ENCODE results near the gene TNIK. TPM values are rescaled to one million over a fixed set of nuclear protein-coding genes. Genes with fewer than 3 reads are reported as not detected.

The TNIK gene
- polyA plus RNA-seq, 1 of the 3 experiments (the other 2 are of a cell fraction): 19.4 TPM

DNA sequence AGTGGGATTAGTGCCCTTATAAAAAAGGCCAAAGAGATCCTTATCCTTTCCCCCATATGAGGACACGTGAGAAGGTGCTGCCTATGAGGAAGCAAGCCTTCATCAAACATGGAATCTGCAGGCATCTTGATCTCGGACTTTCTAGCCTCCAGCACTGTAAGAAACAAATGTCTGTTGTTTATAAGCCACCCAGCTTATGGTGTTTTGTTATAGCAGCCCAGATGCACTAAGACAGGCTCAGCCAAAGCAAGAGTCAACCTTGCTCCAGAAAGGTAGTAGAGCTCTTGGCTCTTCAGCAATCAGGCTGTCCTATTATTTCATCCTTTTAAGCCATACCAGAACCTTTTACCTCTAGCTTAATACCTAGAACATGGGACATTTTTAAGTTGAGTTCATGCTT lies 12.3 kb upstream of the TNIK start:
- no peak overlapping the region for H3K9ac ChIP-seq
- H3K27me3 ChIP-seq (ENCODE audit: insufficient read depth): no peaks in the 10 kb centered on the region
- ChIA-PET CTCF (interaction anchor here (0.9 to 1.3 kb wide), 2 partner anchors 12 to 423 kb away, joined by 3 to 5 read pairs; partner anchors contain the start of gene TNIK), POLR2A (no interaction called here)
- no peak overlapping the region for H3K4me3 ChIP-seq (ENCODE audit: low read depth in 2 of 2, low read length in 1 of 2)
- H3K79me2 ChIP-seq (ENCODE audit: insufficient read depth): no peaks in the 10 kb centered on the region; the same call in 1 of the 2 replicates
- no peaks in the 10 kb centered on the region for H3K9me3 ChIP-seq
- H3K9me2 ChIP-seq: no peaks in the 10 kb centered on the region
- no peak for TF ChIP-seq GATA2 (CRISPR knock-in tag; IDR thresholded peaks at IDR 0.05)
- TF ChIP-seq SMC3 (IDR thresholded peaks at IDR 0.05; ENCODE audit: low read depth, low read length): no peak
- no peaks in the 10 kb centered on the region for H3F3A ChIP-seq (replicated peaks; ENCODE audit: insufficient read depth)
- no peak overlapping the region for H3K27ac ChIP-seq (ENCODE audit: low read depth in 2 of 2, low read length in 1 of 2)
- no peak overlapping the region for H2AFZ ChIP-seq (ENCODE audit: low read depth)
- H4K20me1 ChIP-seq (ENCODE audit: insufficient read depth): no peaks in the 10 kb centered on the region
- 68% methylated on average over 2 of the region's 2 CpGs for WGBS (ENCODE audit: low lambda C conversion rate)
- no peaks in the 10 kb centered on the region for H3K36me3 ChIP-seq (replicated peaks in 1 of 2; ENCODE audit: control insufficient read depth in 1 of 2, insufficient read depth in 2 of 2, low read length in 1 of 2)
- no peak overlapping the region for H3K4me2 ChIP-seq
- no peak for DNase-seq
- no peaks in the 10 kb centered on the region for H3K4me1 ChIP-seq (ENCODE audit: control insufficient read depth in 1 of 2, insufficient read depth in 2 of 2, low read depth in 1 of 2, low read length in 1 of 2)

DNA sequence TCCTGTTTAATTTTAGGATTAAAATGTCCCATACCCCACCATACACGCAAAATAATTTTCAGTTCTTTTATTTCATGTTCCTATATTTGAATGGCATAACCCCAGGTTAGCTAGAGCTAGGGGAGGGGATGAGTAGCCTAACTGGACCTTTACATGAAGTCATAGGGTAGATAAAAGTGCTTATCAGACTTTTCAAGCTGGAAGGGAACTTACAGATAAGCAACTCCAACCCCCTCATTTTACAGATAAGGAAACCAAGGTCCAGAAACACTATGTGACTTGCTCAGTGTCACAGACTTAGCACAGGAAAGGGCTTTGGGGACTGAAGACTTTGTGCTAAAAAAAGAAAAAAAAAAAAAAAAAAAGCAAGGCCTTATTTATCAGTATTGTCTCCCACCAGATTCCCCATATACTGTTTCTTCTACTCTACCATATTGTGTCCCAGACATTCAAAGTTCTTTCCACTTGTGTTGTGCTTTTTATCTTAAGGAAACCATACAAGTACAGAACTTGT lies 10.6 kb upstream of the TNIK start:
- 90% methylated on average over 1 of the region's 1 CpG for WGBS (ENCODE audit: low lambda C conversion rate)

DNA sequence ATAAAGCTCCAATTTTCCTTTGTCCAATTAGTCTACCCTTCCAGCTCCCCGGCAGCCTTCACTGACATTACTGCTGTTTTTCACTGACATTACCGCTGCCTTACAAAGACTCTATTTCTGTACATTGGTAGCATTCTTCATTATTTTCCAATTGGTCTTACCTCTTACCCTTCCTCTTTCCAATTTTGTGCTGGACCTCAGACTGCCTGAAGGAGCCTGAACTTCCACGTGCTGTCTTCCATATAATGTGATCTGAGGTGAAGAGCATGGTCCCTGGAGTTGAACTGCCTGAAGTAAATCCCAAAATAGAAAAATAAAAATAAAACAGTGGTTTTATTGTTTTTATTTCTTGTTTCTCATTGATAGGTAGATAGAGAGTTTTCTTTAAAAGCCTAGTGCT lies 9.2 kb upstream of the TNIK start:
- no peak overlapping the region for H3K4me3 ChIP-seq (ENCODE audit: low read depth in 2 of 2, low read length in 1 of 2)
- no peak overlapping the region for H3K9ac ChIP-seq
- no peak for DNase-seq
- no peak overlapping the region for H3K4me2 ChIP-seq
- no peaks in the 10 kb centered on the region for H3K27me3 ChIP-seq (ENCODE audit: insufficient read depth)
- CTCF ChIA-PET: interaction anchor here (1.2 to 2.0 kb wide), 2 partner anchors 8 to 9 kb away, joined by 4 to 9 read pairs; partner anchors contain the start of gene TNIK
- H3K4me1 ChIP-seq (ENCODE audit: control insufficient read depth in 1 of 2, insufficient read depth in 2 of 2, low read depth in 1 of 2, low read length in 1 of 2): no peaks in the 10 kb centered on the region
- H3F3A ChIP-seq (replicated peaks; ENCODE audit: insufficient read depth): no peaks in the 10 kb centered on the region
- no peaks in the 10 kb centered on the region for H3K79me2 ChIP-seq (ENCODE audit: insufficient read depth)
- H3K9me2 ChIP-seq: no peaks in the 10 kb centered on the region
- H3K27ac ChIP-seq (ENCODE audit: low read depth in 2 of 2, low read length in 1 of 2): no peak overlapping the region
- 0 out of 2 replicates have a peak overlapping the region, but pooled peaks have one; percentile 22 for H2AFZ ChIP-seq (ENCODE audit: low read depth)
- WGBS (ENCODE audit: low lambda C conversion rate): 94% methylated on average over 3 of the region's 3 CpGs
- H4K20me1 ChIP-seq (ENCODE audit: insufficient read depth): no peaks in the 10 kb centered on the region
- no peaks in the 10 kb centered on the region for H3K36me3 ChIP-seq (replicated peaks in 1 of 2; ENCODE audit: control insufficient read depth in 1 of 2, insufficient read depth in 2 of 2, low read length in 1 of 2)
- H3K9me3 ChIP-seq: no peaks in the 10 kb centered on the region
- POLR2A ChIA-PET: no interaction called here
- TF ChIP-seq NFIC (IDR thresholded peaks at IDR 0.05; ENCODE audit: borderline replicate concordance) (no peak), RAD21 (IDR thresholded peaks at IDR 0.05; ENCODE audit: low read length) (no peak), SMC3 (IDR thresholded peaks at IDR 0.05; ENCODE audit: low read depth, low read length) (no peak), POLR2AphosphoS5 (IDR thresholded peaks at IDR 0.05; ENCODE audit: low read depth, low read length) (no peak), TCF12 (IDR thresholded peaks at IDR 0.05) (no peak), YY1 (IDR thresholded peaks at IDR 0.05; ENCODE audit: low read depth) (no peak), GABPA (IDR thresholded peaks at IDR 0.05; ENCODE audit: low read depth) (no peak), FOXJ3 (CRISPR knock-in tag; IDR thresholded peaks at IDR 0.05) (no peak)
- TF ChIP-seq, protein P1, sequence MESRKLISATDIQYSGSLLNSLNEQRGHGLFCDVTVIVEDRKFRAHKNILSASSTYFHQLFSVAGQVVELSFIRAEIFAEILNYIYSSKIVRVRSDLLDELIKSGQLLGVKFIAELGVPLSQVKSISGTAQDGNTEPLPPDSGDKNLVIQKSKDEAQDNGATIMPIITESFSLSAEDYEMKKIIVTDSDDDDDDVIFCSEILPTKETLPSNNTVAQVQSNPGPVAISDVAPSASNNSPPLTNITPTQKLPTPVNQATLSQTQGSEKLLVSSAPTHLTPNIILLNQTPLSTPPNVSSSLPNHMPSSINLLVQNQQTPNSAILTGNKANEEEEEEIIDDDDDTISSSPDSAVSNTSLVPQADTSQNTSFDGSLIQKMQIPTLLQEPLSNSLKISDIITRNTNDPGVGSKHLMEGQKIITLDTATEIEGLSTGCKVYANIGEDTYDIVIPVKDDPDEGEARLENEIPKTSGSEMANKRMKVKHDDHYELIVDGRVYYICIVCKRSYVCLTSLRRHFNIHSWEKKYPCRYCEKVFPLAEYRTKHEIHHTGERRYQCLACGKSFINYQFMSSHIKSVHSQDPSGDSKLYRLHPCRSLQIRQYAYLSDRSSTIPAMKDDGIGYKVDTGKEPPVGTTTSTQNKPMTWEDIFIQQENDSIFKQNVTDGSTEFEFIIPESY (IDR thresholded peaks at IDR 0.05; ENCODE audit: borderline replicate concordance, low read depth): no peak
- TF ChIP-seq, protein P2, sequence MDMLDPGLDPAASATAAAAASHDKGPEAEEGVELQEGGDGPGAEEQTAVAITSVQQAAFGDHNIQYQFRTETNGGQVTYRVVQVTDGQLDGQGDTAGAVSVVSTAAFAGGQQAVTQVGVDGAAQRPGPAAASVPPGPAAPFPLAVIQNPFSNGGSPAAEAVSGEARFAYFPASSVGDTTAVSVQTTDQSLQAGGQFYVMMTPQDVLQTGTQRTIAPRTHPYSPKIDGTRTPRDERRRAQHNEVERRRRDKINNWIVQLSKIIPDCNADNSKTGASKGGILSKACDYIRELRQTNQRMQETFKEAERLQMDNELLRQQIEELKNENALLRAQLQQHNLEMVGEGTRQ (IDR thresholded peaks at IDR 0.05; ENCODE audit: borderline replicate concordance, low read depth, low read length): no peak
- TF ChIP-seq, protein P3, sequence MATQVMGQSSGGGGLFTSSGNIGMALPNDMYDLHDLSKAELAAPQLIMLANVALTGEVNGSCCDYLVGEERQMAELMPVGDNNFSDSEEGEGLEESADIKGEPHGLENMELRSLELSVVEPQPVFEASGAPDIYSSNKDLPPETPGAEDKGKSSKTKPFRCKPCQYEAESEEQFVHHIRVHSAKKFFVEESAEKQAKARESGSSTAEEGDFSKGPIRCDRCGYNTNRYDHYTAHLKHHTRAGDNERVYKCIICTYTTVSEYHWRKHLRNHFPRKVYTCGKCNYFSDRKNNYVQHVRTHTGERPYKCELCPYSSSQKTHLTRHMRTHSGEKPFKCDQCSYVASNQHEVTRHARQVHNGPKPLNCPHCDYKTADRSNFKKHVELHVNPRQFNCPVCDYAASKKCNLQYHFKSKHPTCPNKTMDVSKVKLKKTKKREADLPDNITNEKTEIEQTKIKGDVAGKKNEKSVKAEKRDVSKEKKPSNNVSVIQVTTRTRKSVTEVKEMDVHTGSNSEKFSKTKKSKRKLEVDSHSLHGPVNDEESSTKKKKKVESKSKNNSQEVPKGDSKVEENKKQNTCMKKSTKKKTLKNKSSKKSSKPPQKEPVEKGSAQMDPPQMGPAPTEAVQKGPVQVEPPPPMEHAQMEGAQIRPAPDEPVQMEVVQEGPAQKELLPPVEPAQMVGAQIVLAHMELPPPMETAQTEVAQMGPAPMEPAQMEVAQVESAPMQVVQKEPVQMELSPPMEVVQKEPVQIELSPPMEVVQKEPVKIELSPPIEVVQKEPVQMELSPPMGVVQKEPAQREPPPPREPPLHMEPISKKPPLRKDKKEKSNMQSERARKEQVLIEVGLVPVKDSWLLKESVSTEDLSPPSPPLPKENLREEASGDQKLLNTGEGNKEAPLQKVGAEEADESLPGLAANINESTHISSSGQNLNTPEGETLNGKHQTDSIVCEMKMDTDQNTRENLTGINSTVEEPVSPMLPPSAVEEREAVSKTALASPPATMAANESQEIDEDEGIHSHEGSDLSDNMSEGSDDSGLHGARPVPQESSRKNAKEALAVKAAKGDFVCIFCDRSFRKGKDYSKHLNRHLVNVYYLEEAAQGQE (IDR thresholded peaks at IDR 0.05; ENCODE audit: low read depth, low read length): no peak

More for the DNA sequence above, 10.6 kb upstream of the TNIK start:
- Histone ChIP-seq H3K9me2 (no peaks in the 10 kb centered on the region), H3K4me2 (no peak overlapping the region), H3K9ac (no peak overlapping the region), H3K27ac (ENCODE audit: low read depth in 2 of 2, low read length in 1 of 2) (no peak overlapping the region), H3K27me3 (ENCODE audit: insufficient read depth) (no peaks in the 10 kb centered on the region), H3K79me2 (ENCODE audit: insufficient read depth) (no peaks in the 10 kb centered on the region; the same call in 1 of the 2 replicates), H2AFZ (ENCODE audit: low read depth) (no peak overlapping the region), H3K4me3 (ENCODE audit: low read depth in 2 of 2, low read length in 1 of 2) (no peak overlapping the region), H3K9me3 (no peaks in the 10 kb centered on the region), H3K36me3 (replicated peaks in 1 of 2; ENCODE audit: control insufficient read depth in 1 of 2, insufficient read depth in 2 of 2, low read length in 1 of 2) (no peaks in the 10 kb centered on the region), H3K4me1 (ENCODE audit: control insufficient read depth in 1 of 2, insufficient read depth in 2 of 2, low read depth in 1 of 2, low read length in 1 of 2) (no peaks in the 10 kb centered on the region), H4K20me1 (ENCODE audit: insufficient read depth) (no peaks in the 10 kb centered on the region), H3F3A (replicated peaks; ENCODE audit: insufficient read depth) (no peaks in the 10 kb centered on the region)
- TF ChIP-seq, protein P4, sequence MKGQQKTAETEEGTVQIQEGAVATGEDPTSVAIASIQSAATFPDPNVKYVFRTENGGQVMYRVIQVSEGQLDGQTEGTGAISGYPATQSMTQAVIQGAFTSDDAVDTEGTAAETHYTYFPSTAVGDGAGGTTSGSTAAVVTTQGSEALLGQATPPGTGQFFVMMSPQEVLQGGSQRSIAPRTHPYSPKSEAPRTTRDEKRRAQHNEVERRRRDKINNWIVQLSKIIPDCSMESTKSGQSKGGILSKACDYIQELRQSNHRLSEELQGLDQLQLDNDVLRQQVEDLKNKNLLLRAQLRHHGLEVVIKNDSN (IDR thresholded peaks at IDR 0.05; ENCODE audit: borderline replicate concordance, low read depth): no peak
- TF ChIP-seq POLR2AphosphoS5 (IDR thresholded peaks at IDR 0.05; ENCODE audit: low read depth, low read length) (no peak), MXI1 (IDR thresholded peaks at IDR 0.05; ENCODE audit: low read depth, low read length) (no peak), CHD2 (IDR thresholded peaks at IDR 0.05; ENCODE audit: low read length, partially characterized antibody) (no peak), EP300 (IDR thresholded peaks at IDR 0.05; ENCODE audit: borderline replicate concordance in 1 of 2, low read depth in 1 of 2, low read length in 1 of 2) (no peak)
- ChIA-PET CTCF (interaction anchor here (1.2 kb wide), 1 partner anchor 14 kb away, joined by 4 read pairs; no protein-coding TSS in a partner anchor), POLR2A (no interaction called here)
- DNase-seq: no peak
